Lower leg skin (tissue), 4 donors: ENCODE results near the gene CIAO2B. TPM values are rescaled to one million over a fixed set of nuclear protein-coding genes. Genes with fewer than 3 reads are reported as not detected.
"Not testable (repeated sequence)": the region's sequence is repeated elsewhere in the genome, so short reads cannot be mapped to it uniquely, and the experiment has no call there.

Source experiments
- DNase-seq, 2 donors: peaks; one replicate each; pipeline ENCODE4 v3.0.0-alpha.2; 2019; ENCODE audit warnings: low spot score in 2 of 2
- H3K4me3 ChIP-seq: fragments of 200-600 bp; sonication (generic); 2 replicates; pipeline ENCODE4 v1.5.1; 2017; ENCODE audit warnings: mild to moderate bottlenecking, low read depth; ENCODE audit not compliant: poor library complexity, severe bottlenecking
- POLR2A ChIP-seq, 2 donors: fragments of 450-650 bp; IDR thresholded peaks; one replicate each; pipeline ENCODE4 v1.6.1; 2016 to 2017; ENCODE audit warnings: antibody characterized with exemption in 2 of 2, mild to moderate bottlenecking in 1 of 2, moderate library complexity in 1 of 2
- WGBS, 2 donors: methylation state at CpG; one replicate each; pipeline ENCODE4 v1.1.5; 2018; 5-methylcytosine and 5-hydroxymethylcytosine counted together
- intact Hi-C: fragments of 100-400 bp; cut with DNase I; formaldehyde crosslinking; loops from one replicate; pipeline ENCODE4 v1.15.0; 2023; ENCODE audit warnings: low total_unique reads
- total RNA-seq, 4 donors: library from RNA; depleted of rRNA; stranded (reverse); fragments of >200 nt; gene quantifications; one replicate each; pipeline ENCODE4 v1.1.0, GENCODE V29; 2016
- TF ChIP-seq, protein P1 (sequence below), 3 donors: fragments of 450-650 bp; IDR thresholded peaks; one replicate each; pipeline ENCODE4 v1.5.1; 2016; ENCODE audit warnings: antibody characterized with exemption in 3 of 3, mild to moderate bottlenecking in 3 of 3, moderate library complexity in 2 of 3

The CIAO2B gene
- total RNA-seq, 4 donors from 2014 or later, result 39.3 to 60.3 (median 55.4) TPM

GRCh38 chr16:66975302-66975893 is 41.2 kb upstream of the CIAO2B start:
- TF ChIP-seq, protein P1, sequence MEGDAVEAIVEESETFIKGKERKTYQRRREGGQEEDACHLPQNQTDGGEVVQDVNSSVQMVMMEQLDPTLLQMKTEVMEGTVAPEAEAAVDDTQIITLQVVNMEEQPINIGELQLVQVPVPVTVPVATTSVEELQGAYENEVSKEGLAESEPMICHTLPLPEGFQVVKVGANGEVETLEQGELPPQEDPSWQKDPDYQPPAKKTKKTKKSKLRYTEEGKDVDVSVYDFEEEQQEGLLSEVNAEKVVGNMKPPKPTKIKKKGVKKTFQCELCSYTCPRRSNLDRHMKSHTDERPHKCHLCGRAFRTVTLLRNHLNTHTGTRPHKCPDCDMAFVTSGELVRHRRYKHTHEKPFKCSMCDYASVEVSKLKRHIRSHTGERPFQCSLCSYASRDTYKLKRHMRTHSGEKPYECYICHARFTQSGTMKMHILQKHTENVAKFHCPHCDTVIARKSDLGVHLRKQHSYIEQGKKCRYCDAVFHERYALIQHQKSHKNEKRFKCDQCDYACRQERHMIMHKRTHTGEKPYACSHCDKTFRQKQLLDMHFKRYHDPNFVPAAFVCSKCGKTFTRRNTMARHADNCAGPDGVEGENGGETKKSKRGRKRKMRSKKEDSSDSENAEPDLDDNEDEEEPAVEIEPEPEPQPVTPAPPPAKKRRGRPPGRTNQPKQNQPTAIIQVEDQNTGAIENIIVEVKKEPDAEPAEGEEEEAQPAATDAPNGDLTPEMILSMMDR (IDR thresholded peaks at IDR 0.05), result no peak
- no peak for TF ChIP-seq POLR2A (IDR thresholded peaks at IDR 0.05)
- intact Hi-C loops, result loop anchor here (5.0 to 10.0 kb wide), 2 partner anchors 81 to 182 kb away; partner anchors contain the start of genes FBXL8 and TRADD

DNA sequence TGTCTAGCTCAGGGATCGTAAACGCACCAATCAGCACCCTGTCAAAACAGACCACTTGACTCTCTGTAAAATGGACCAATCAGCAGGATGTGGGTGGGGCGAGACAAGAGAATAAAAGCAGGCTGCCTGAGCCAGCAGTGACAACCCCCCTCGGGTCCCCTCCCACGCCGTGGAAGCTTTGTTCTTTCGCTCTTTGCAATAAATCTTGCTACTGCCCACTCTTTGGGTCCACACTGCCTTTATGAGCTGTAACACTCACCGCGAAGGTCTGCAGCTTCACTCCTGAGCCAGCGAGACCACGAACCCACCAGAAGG is 40.7 kb upstream of the CIAO2B start:
- intact Hi-C loops, result loop anchor here (5.0 to 10.0 kb wide), 2 partner anchors 80 to 182 kb away; partner anchors contain the start of genes FBXL8 and TRADD
- H3K4me3 ChIP-seq, DNase-seq: not testable (repeated sequence)
- 59 to 60% methylated on average over 11 of the region's 11 CpGs for WGBS, 2 donors

More at GRCh38 chr16:66975302-66975893, 41.2 kb upstream of the CIAO2B start:
- WGBS, 2 donors, result 86 to 88% methylated on average over 14 of the region's 14 CpGs
- no peak for DNase-seq
- H3K4me3 ChIP-seq, result no peak overlapping the region

DNA sequence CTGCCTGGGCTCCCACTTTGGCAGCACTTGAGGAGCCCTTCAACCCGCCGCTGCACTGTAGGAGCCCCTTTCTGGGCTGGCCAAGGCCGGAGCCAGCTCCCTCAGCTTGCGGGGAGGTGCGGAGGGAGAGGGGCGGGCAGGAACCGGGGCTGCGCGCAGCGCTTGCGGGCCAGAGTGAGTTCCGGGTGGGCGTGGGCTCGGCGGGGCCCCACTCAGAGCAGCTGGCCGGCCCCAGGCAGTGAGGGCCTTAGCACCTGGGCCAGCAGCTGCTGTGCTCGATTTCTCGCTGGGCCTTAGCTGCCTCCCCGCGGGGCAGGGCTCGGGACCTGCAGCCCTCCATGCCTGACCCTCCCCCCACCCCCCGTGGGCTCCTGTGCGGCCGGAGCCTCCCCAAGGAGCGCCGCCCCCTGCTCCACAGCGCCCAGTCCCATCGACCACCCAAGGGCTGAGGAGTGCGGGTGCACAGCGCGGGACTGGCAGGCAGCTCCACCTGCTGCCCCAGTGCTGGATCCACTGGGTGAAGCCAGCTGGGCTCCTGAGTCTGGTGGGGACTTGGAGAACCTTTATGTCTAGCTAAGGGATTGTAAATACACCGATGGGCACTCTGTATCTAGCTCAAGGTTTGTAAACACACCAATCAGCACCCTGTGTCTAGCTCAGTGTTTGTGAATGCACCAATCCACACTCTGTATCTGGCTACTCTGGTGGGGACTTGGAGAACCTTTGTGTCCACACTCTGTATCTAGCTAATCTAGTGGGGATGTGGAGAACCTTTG is 40.1 kb upstream of the CIAO2B start:
- DNase-seq, H3K4me3 ChIP-seq: not testable (repeated sequence)
- intact Hi-C loops, result loop anchor here (10.0 kb wide), 1 partner anchor 80 kb away; no protein-coding TSS in a partner anchor

DNA sequence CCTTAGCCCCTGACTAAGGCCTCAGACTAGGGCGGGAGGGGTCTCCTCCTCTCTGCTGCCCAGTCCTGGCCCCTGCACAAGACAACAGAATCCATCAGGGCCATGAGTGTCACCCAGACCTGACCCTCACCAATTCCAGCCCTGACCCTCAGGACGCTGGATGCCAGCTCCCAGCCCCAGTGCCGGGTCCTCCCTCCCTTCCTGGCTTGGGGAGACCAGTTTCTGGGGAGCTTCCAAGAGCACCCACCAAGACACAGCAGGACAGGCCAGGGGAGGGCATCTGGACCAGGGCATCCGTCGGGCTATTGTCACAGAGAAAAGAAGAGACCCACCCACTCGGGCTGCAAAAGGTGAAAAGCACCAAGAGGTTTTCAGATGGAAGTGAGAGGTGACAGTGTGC is 39.5 kb upstream of the CIAO2B start:
- H3K4me3 ChIP-seq, result no peak overlapping the region
- TF ChIP-seq POLR2A (IDR thresholded peaks at IDR 0.05), result no peak
- TF ChIP-seq, protein P1 (IDR thresholded peaks at IDR 0.05), result no peak
- WGBS, 2 donors, result 83 to 90% methylated on average over 3 to 6 of the region's 6 CpGs
- intact Hi-C loops, result loop anchor here (10.0 kb wide), 1 partner anchor 79 kb away; no protein-coding TSS in a partner anchor
- DNase-seq, result no peak

More for the DNA sequence above, 40.1 kb upstream of the CIAO2B start:
- whole genome bisulfite sequencing, 2 donors, result 81 to 89% methylated on average over 17 to 20 of the region's 32 CpGs

DNA sequence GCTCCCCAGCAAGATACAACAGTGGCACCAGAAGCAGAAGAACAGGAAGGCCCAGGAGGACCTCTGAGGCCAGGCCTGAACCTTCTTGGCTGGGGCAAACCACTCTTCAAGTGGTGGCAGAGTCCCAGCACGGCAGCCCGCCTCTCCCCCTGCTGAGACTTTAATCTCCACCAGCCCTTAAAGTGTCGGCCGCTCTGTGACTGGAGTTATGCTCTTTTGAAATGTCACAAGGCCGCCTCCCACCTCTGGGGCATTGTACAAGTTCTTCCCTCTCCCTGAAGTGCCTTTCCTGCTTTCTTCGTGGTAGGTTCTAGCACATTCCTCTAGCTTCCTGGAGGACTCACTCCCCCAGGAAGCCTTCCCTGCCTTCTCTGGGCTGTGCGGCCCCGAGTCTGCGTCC is 38.8 kb upstream of the CIAO2B start:
- 78 to 82% methylated on average over 9 of the region's 9 CpGs for WGBS, 2 donors
- TF ChIP-seq POLR2A (IDR thresholded peaks at IDR 0.05), result no peak
- TF ChIP-seq, protein P1 (IDR thresholded peaks at IDR 0.05), result no peak
- intact Hi-C loops, result loop anchor here (10.0 kb wide), 1 partner anchor 78 kb away; no protein-coding TSS in a partner anchor
- DNase-seq, result no peak
- no peak overlapping the region for H3K4me3 ChIP-seq

DNA sequence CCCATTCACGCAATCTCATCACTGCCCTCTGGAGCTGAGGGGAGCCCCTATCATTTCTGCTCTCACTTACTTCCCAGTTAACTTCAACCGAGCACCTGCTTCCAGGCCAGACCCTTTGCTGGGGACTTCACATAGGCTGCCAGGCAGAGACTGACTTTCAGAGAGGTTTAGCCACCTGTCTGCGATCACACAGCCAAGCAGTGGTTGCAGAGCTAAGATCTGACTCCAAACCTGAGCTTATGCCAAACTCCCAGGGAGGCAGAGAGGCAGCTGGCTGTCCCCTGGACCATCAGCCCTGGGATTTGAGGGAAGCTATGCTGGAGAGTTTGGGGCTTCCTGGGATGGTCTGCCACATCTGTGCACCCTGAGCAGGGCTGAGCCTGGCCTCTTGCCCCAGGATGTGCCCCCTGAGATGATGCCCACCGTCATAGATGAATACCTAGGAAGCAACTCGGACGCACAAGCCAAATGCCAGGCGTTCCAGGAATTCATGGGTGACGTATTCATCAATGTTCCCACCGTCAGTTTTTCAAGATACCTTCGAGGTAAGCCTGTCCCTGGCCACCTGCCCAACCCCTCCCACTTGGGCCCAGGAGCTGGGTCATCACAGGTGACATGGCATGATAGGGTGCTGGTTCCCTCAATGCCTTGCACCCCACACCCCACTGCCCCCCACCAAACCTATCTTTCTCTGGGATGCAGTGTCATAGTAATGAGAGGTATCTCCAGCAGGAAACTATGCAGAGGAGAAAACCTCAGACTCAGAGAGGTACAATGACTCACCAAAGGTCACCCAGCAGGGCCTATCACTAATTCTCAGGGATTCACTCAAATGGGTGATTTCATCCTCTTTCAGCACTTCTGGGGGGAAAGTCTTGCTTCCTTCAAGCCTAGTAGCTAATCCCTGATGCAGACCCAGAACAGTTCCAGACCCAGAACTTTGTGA is 36.8 kb upstream of the CIAO2B start:
- no peak overlapping the region for H3K4me3 ChIP-seq
- DNase-seq, result no peak
- WGBS, 2 donors, result 58 to 63% methylated on average over 9 to 10 of the region's 10 CpGs
- intact Hi-C loops, result loop anchor here (10.0 kb wide), 1 partner anchor 76 kb away; no protein-coding TSS in a partner anchor
- TF ChIP-seq, protein P1 (IDR thresholded peaks at IDR 0.05), result no peak
- TF ChIP-seq POLR2A (IDR thresholded peaks at IDR 0.05), result no peak
